ENCODE measurements around the gene PHKB. TPM values are rescaled to one million over a fixed set of nuclear protein-coding genes. Genes with fewer than 3 reads are reported as not detected.

Gene PHKB
- total RNA-seq, 1 donor from 2014 or later = 109 TPM

DNA sequence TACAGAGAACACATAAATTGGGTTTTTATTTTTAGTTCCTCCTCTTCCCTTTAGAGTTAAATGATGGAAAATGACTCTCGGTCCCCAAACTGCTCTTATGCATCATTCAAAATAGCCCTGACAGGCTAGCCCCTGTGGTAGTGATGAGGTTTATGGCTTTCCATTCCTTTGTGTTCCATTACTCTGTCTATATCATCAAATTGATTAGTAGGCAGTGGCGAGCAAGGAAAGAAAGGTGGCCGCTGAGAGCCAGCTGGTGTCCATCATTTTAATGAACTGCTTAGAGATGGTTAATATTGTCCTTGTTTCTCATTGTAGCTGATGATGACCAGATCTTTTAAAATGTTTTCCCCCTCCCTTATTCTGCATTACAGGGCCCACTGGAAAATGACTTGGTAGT lies 179.5 kb downstream of the PHKB start:
- Histone ChIP-seq H4K20me1 (ENCODE audit: low read depth) (no peaks in the 10 kb centered on the region), H3K36me3 (no peaks in the 10 kb centered on the region), H3K4me2 (no peak overlapping the region), H3K9ac (no peak overlapping the region), H3K79me2 (ENCODE audit: low read depth) (no peaks in the 10 kb centered on the region), H3K4me3 (no peak overlapping the region), H3K4me1 (no peaks in the 10 kb centered on the region), H3K9me3 (ENCODE audit: low read depth) (no peaks in the 10 kb centered on the region), H2AFZ (replicated peaks) (no peak overlapping the region), H3F3A (ENCODE audit: low read depth) (no peaks in the 10 kb centered on the region), H3K27me3 (no peaks in the 10 kb centered on the region), H3K27ac (no peak overlapping the region)
- no peaks in the 10 kb centered on the region for H3K27me3 Mint-ChIP-seq (ENCODE audit: insufficient read depth, low read depth)
- DNase-seq (ENCODE audit: low spot score) = no peak
- no peak overlapping the region for H3K27ac Mint-ChIP-seq
- H3K36me3 Mint-ChIP-seq = peaks cover 6% of the 10 kb centered on the region
- H3K4me3 Mint-ChIP-seq = no peak overlapping the region
- TF ChIP-seq EZH2phosphoT487 (IDR thresholded peaks at IDR 0.05) (no peak), EZH2 (IDR thresholded peaks at IDR 0.05) (no peak)
- TF ChIP-seq, protein P1, sequence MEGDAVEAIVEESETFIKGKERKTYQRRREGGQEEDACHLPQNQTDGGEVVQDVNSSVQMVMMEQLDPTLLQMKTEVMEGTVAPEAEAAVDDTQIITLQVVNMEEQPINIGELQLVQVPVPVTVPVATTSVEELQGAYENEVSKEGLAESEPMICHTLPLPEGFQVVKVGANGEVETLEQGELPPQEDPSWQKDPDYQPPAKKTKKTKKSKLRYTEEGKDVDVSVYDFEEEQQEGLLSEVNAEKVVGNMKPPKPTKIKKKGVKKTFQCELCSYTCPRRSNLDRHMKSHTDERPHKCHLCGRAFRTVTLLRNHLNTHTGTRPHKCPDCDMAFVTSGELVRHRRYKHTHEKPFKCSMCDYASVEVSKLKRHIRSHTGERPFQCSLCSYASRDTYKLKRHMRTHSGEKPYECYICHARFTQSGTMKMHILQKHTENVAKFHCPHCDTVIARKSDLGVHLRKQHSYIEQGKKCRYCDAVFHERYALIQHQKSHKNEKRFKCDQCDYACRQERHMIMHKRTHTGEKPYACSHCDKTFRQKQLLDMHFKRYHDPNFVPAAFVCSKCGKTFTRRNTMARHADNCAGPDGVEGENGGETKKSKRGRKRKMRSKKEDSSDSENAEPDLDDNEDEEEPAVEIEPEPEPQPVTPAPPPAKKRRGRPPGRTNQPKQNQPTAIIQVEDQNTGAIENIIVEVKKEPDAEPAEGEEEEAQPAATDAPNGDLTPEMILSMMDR (IDR thresholded peaks at IDR 0.05) = no peak
- H3K4me1 Mint-ChIP-seq = peaks cover 6% of the 10 kb centered on the region
- no peaks in the 10 kb centered on the region for H3K9me3 Mint-ChIP-seq

DNA sequence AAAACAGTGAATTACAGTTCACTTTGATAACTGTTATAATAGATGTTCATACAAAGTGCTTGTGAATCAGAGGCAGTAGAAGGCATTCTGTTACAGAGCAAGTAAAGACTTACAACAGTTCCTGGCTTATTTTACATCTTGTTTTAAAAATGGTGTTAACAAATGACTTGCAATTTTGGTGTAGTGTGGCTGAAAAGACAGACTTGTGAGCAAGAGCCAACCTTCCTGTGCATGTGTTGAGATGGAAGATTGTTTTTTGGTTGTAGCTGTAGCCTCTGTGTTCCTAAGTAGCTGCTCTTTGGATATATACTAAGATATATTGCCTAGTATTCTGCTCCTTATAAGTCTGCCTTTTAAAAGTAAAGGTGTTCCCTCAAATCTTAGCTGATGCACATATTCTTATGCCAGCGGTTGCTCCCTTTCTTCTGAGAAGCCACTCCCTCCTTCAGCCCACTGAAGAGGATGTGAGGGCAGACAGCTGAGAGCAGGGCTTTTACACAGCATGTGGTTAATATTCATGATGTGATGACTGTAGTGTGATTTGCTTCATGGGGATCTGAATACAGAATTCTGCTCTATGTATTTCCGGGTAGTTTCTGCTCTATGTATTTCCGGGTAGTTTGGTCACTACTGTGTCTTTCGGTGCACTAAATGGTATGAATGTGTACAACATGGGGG lies 182.3 kb downstream of the PHKB start:
- peaks cover 4% of the 10 kb centered on the region for H3K36me3 Mint-ChIP-seq
- DNase-seq (ENCODE audit: low spot score) = no peak
- H4K20me1 ChIP-seq (ENCODE audit: low read depth) = no peaks in the 10 kb centered on the region
- H3K4me1 ChIP-seq = no peaks in the 10 kb centered on the region
- no peak overlapping the region for H3K9ac ChIP-seq
- no peaks in the 10 kb centered on the region for H3K36me3 ChIP-seq
- no peaks in the 10 kb centered on the region for H3K27me3 ChIP-seq
- no peak overlapping the region for H2AFZ ChIP-seq (replicated peaks)
- no peaks in the 10 kb centered on the region for H3K27me3 Mint-ChIP-seq (ENCODE audit: insufficient read depth, low read depth)
- TF ChIP-seq, protein P1 (IDR thresholded peaks at IDR 0.05) = no peak
- no peak for TF ChIP-seq EZH2phosphoT487 (IDR thresholded peaks at IDR 0.05)
- TF ChIP-seq EZH2 (IDR thresholded peaks at IDR 0.05) = no peak
- H3K27ac Mint-ChIP-seq = no peak overlapping the region
- H3K4me2 ChIP-seq = no peak overlapping the region
- H3K4me3 ChIP-seq = no peak overlapping the region
- no peaks in the 10 kb centered on the region for H3K9me3 Mint-ChIP-seq
- no peaks in the 10 kb centered on the region for H3K9me3 ChIP-seq (ENCODE audit: low read depth)
- no peaks in the 10 kb centered on the region for H3F3A ChIP-seq (ENCODE audit: low read depth)
- no peak overlapping the region for H3K4me3 Mint-ChIP-seq
- H3K4me1 Mint-ChIP-seq = peaks cover 6% of the 10 kb centered on the region
- H3K27ac ChIP-seq = no peak overlapping the region
- no peaks in the 10 kb centered on the region for H3K79me2 ChIP-seq (ENCODE audit: low read depth)

DNA sequence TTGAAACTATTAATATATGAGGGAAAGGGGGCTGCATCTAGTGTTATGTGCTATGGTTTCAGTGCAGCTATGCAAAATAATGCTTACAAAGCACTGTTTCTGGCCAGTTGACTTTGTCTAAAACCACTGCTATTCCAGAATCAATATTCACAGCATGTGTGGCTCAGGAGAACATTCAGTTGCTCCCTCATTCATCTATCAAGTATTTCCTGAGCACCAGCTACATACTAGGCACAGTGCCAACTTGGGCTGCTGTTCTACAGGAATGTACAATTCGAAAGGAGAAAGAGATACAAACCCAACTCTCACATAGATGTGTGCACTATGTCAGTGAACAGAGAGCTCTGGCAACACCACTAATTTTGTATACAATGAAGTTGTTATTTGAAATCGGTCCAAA lies 183.0 kb downstream of the PHKB start:
- H3K4me1 Mint-ChIP-seq = peaks cover 6% of the 10 kb centered on the region
- no peak for DNase-seq (ENCODE audit: low spot score)
- H3K9me3 Mint-ChIP-seq = no peaks in the 10 kb centered on the region
- no peak overlapping the region for H3K9ac ChIP-seq
- H3K27me3 Mint-ChIP-seq (ENCODE audit: insufficient read depth, low read depth) = no peaks in the 10 kb centered on the region
- no peaks in the 10 kb centered on the region for H4K20me1 ChIP-seq (ENCODE audit: low read depth)
- H3K9me3 ChIP-seq (ENCODE audit: low read depth) = no peaks in the 10 kb centered on the region
- H3K36me3 Mint-ChIP-seq = peaks cover 4% of the 10 kb centered on the region
- H3K27ac ChIP-seq = no peak overlapping the region
- H3K4me3 Mint-ChIP-seq = no peak overlapping the region
- H2AFZ ChIP-seq (replicated peaks) = no peak overlapping the region
- no peaks in the 10 kb centered on the region for H3K27me3 ChIP-seq
- no peak overlapping the region for H3K4me2 ChIP-seq
- TF ChIP-seq EZH2 (IDR thresholded peaks at IDR 0.05) (no peak), EZH2phosphoT487 (IDR thresholded peaks at IDR 0.05) (no peak)
- TF ChIP-seq, protein P1 (IDR thresholded peaks at IDR 0.05) = no peak
- H3F3A ChIP-seq (ENCODE audit: low read depth) = no peaks in the 10 kb centered on the region
- H3K36me3 ChIP-seq = no peaks in the 10 kb centered on the region
- H3K79me2 ChIP-seq (ENCODE audit: low read depth) = no peaks in the 10 kb centered on the region
- no peaks in the 10 kb centered on the region for H3K4me1 ChIP-seq
- no peak overlapping the region for H3K4me3 ChIP-seq
- no peak overlapping the region for H3K27ac Mint-ChIP-seq

Data from neural progenitor cell (in vitro differentiated cells).